GM12873 (cell line): Measurements from ENCODE around the gene SULF2.

Experiments
- TF ChIP-seq, protein P1 (sequence below): IDR thresholded peaks from 2 replicates; pipeline ENCODE4 v1.5.1; 2012; ENCODE audit warnings: low read depth, mild to moderate bottlenecking, moderate library complexity, low read length, control low read depth; ENCODE audit not compliant: insufficient read depth; ENCODE audit errors: missing control alignments

The SULF2 gene

GRCh38 chr20:47694021-47694818 is 91.1 kb downstream of the SULF2 start:
- TF ChIP-seq, protein P1, sequence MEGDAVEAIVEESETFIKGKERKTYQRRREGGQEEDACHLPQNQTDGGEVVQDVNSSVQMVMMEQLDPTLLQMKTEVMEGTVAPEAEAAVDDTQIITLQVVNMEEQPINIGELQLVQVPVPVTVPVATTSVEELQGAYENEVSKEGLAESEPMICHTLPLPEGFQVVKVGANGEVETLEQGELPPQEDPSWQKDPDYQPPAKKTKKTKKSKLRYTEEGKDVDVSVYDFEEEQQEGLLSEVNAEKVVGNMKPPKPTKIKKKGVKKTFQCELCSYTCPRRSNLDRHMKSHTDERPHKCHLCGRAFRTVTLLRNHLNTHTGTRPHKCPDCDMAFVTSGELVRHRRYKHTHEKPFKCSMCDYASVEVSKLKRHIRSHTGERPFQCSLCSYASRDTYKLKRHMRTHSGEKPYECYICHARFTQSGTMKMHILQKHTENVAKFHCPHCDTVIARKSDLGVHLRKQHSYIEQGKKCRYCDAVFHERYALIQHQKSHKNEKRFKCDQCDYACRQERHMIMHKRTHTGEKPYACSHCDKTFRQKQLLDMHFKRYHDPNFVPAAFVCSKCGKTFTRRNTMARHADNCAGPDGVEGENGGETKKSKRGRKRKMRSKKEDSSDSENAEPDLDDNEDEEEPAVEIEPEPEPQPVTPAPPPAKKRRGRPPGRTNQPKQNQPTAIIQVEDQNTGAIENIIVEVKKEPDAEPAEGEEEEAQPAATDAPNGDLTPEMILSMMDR: no peak

GRCh38 chr20:47691625-47692024 is 93.7 kb downstream of the SULF2 start:
- TF ChIP-seq, protein P1: no peak

DNA sequence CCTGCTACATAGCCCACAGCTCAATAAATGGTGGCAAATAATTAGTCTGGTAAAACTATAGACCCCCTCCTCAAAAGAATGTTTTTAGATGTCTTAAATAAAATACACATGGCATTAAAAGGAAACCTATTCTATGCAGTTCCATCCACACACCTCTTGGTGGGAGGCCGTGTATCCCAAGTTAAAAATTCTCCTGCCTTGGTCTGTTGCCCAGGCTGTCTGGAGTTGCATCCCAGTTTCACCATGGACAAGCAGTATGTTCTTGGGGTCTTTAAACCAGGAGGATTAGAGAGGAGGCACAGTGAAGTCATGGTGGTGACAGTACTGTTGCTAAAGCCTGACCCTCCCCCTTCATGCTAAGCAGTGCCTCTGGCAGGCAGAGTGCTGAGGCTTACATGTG is 95.5 kb downstream of the SULF2 start:
- TF ChIP-seq, protein P1: no peak

DNA sequence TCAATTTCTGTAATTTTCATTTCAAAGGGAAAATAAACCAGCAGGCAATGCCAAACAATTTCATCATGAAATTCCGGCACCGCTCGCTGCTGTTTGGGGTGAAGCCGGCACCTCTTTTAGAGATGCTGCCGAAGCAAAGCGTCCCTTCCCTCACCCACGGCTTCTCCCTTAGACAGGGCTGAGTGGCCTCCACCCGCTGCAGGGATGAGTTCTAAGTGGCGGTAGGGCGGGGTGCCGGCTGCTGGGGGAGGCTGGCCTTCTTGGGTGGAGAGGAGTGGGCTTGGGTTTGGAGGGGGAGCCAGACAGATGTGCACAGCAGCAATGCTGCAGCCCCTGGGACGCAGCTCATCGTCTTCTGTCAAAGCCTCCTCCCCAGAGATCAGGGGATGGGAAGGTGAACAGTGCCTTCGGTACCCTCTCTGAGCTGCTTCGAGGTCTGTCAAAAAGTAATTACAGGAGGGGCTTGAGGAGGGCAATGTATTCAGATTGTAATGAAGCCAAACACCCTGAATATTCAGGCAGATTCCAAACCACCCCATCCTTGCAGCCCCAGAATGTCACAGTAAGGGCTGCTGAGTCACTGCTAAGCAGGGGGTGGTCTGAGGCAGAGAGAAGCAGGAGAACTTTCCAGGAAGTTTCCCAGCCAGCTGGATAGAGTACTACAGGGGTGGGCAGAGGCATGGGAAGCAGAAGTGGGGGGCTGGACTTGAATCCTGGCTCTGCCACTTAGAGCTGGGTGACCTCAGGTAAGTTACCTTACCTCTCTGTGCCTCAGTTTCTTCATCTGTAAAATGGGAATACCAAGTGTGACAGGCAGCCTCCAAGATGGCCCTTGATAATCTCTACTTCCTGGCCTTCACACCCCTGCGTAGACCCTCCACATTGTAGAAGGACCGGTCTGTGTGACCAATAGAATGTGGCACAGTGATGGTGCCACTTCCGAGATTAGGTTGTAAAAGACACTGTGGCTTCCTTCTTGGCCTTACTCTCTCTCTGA is 96.6 kb downstream of the SULF2 start:
- TF ChIP-seq, protein P1: no peak

GRCh38 chr20:47687095-47687987 is 97.9 kb downstream of the SULF2 start:
- TF ChIP-seq, protein P1: no peak

- TF ChIP-seq, protein P1: no peak
Measured at GRCh38 chr20:47686545-47686944, 98.7 kb downstream of the SULF2 start.
